ENCODE data around the gene ROCK2. TPM values are rescaled to one million over a fixed set of nuclear protein-coding genes. Genes with fewer than 3 reads are reported as not detected.
A peak's percentile ranks its signal among the peaks of the same experiment; 100 is the strongest.

Gene ROCK2
- polyA plus RNA-seq, 2 of the 4 experiments (the other 2 are of a cell fraction) = 34.0 to 38.7 TPM

DNA sequence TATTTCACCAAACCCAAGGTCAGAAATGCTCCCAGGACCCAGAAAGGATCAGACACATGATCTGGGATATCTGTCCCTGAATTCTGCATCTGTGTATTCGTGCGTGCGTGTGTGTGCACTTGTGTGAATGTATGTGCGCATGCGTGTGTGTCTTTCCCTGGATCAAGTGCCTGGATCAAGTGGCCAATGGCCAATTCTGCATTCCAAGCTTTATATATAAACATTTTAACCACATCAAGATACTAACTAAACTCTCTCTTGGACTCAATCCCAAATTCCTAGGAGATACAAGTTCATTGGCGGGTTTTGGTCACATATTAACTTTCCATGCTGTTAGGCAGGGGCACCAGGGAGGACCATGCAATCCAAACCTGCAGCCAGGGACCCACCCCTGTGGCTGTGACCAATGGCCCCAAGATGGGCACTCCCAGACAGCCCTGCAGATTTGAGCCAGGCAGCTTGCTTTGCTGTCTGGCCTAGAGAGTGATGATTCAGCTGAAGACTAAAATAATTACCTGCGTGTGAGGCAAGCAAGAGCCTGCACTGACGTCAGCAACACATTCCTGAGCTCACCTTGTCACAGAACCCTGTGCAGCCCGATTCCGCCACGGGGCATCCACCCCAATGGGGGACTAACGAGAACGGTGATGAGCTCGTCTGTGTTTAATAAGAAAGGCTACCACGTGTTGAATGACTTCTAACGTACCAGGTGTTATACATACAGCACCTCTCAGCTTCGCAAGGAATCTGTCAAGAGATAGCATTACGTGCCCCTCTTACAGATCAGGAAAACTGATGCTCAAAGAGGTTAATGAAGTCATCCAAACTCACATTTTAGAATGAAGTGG, 45.3 kb upstream of the ROCK2 start (continued):
- TF ChIP-seq ELK1 (IDR thresholded peaks at IDR 0.05; ENCODE audit: low read depth, low read length) = no peak
- no peak for TF ChIP-seq HEYL (CRISPR knock-in tag; IDR thresholded peaks at IDR 0.05)
- no peak for TF ChIP-seq TFCP2L1 (CRISPR knock-in tag; IDR thresholded peaks at IDR 0.05)
- TF ChIP-seq RAD21 (conservative IDR thresholded peaks at IDR 0.05 in 1 of 2, IDR thresholded peaks at IDR 0.05 in 1 of 2) = peak; percentile 0 to 37; a peak in 3 of 5 replicates
- no peak for TF ChIP-seq TP53 (CRISPR knock-in tag; IDR thresholded peaks at IDR 0.05)
- peak; percentile 74; the same call in 1 of the 3 replicates for TF ChIP-seq BCL3 (IDR thresholded peaks at IDR 0.05)
- no peak for TF ChIP-seq MAZ (IDR thresholded peaks at IDR 0.05; ENCODE audit: borderline replicate concordance, low read depth, low read length)
- TF ChIP-seq CEBPB (IDR thresholded peaks at IDR 0.05) = peak; percentile 64 to 84
- TF ChIP-seq, protein P1, sequence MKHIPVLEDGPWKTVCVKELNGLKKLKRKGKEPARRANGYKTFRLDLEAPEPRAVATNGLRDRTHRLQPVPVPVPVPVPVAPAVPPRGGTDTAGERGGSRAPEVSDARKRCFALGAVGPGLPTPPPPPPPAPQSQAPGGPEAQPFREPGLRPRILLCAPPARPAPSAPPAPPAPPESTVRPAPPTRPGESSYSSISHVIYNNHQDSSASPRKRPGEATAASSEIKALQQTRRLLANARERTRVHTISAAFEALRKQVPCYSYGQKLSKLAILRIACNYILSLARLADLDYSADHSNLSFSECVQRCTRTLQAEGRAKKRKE (CRISPR knock-in tag; IDR thresholded peaks at IDR 0.05; ENCODE audit: low read depth) = no peak
- TF ChIP-seq, protein P2, sequence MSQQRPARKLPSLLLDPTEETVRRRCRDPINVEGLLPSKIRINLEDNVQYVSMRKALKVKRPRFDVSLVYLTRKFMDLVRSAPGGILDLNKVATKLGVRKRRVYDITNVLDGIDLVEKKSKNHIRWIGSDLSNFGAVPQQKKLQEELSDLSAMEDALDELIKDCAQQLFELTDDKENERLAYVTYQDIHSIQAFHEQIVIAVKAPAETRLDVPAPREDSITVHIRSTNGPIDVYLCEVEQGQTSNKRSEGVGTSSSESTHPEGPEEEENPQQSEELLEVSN (IDR thresholded peaks at IDR 0.05; ENCODE audit: borderline replicate concordance, low read depth) = peak; percentile 55; the same call in 1 of the 2 replicates
- peak; percentile 94 to 97 for TF ChIP-seq EP300 (IDR thresholded peaks at IDR 0.05)
- no peak for TF ChIP-seq HES2 (IDR thresholded peaks at IDR 0.05)
- TF ChIP-seq CBX2 (IDR thresholded peaks at IDR 0.05; ENCODE audit: borderline replicate concordance, low read depth) = no peak
- TF ChIP-seq ZSCAN20 (CRISPR knock-in tag; IDR thresholded peaks at IDR 0.05) = no peak
- peak; percentile 95 for TF ChIP-seq MAX (IDR thresholded peaks at IDR 0.05)
- no peak for TF ChIP-seq HMGXB4 (CRISPR knock-in tag; IDR thresholded peaks at IDR 0.05; ENCODE audit: borderline replicate concordance)
- peak; percentile 77 for TF ChIP-seq PBX3 (IDR thresholded peaks at IDR 0.05)
- no peak for TF ChIP-seq HDAC2 (IDR thresholded peaks at IDR 0.05)
- peak; percentile 86 to 96 for TF ChIP-seq JUN (IDR thresholded peaks at IDR 0.05)
- TF ChIP-seq SMC3 (IDR thresholded peaks at IDR 0.05) = peak; percentile 21
- no peak for TF ChIP-seq KDM5A (IDR thresholded peaks at IDR 0.05)
- no peak for TF ChIP-seq ZFP36 (IDR thresholded peaks at IDR 0.05; ENCODE audit: borderline replicate concordance, partially characterized antibody)
- no peak for TF ChIP-seq PHF8 (IDR thresholded peaks at IDR 0.05; ENCODE audit: borderline replicate concordance, low read depth)
- no peak for TF ChIP-seq RFX5 (IDR thresholded peaks at IDR 0.05)
- TF ChIP-seq ZC3H11A (IDR thresholded peaks at IDR 0.05) = no peak
- TF ChIP-seq HOXB5 (CRISPR knock-in tag; IDR thresholded peaks at IDR 0.05) = peak; percentile 18; the same call in 1 of the 2 replicates
- no peak for TF ChIP-seq ESRRA (IDR thresholded peaks at IDR 0.05; ENCODE audit: borderline replicate concordance, low read length)
- no peak for TF ChIP-seq POLR2A (IDR thresholded peaks at IDR 0.05; ENCODE audit: low read length)
- TF ChIP-seq RCOR1 (IDR thresholded peaks at IDR 0.05; ENCODE audit: low read depth, low read length) = 0 out of 2 replicates have a peak, but pooled peaks have one; percentile 12
- no peak for TF ChIP-seq CTCF (IDR thresholded peaks at IDR 0.05)
